GM15510 (cell line): Measurements from ENCODE around the gene RCAN1.

Experiments
- POLR2A ChIP-seq: IDR thresholded peaks from 3 replicates; pipeline ENCODE4 v1.6.1; 2011; ENCODE audit warnings: borderline replicate concordance; ENCODE audit not compliant: insufficient read length; ENCODE audit errors: extremely low read depth

RCAN1 gene

GRCh38 chr21:34548781-34549376, 66.0 kb downstream of the RCAN1 start:
- no peak for TF ChIP-seq POLR2A

- no peak for TF ChIP-seq POLR2A
Observed at GRCh38 chr21:34546542-34546941, 68.4 kb downstream of the RCAN1 start.

GRCh38 chr21:34545079-34545884, 69.6 kb downstream of the RCAN1 start:
- TF ChIP-seq POLR2A: no peak

- no peak for TF ChIP-seq POLR2A
Observed at GRCh38 chr21:34544032-34544496, 70.8 kb downstream of the RCAN1 start.

GRCh38 chr21:34543017-34543416, 71.9 kb downstream of the RCAN1 start:
- no peak for TF ChIP-seq POLR2A

- no peak for TF ChIP-seq POLR2A
Observed at GRCh38 chr21:34540206-34540605, 74.7 kb downstream of the RCAN1 start.

- no peak for TF ChIP-seq POLR2A
Observed at GRCh38 chr21:34537838-34538237, 77.1 kb downstream of the RCAN1 start.

- no peak for TF ChIP-seq POLR2A
Observed at GRCh38 chr21:34536820-34537219, 78.1 kb downstream of the RCAN1 start.

- TF ChIP-seq POLR2A: no peak
Observed at GRCh38 chr21:34536311-34536710, 78.6 kb downstream of the RCAN1 start.

- no peak for TF ChIP-seq POLR2A
Observed at GRCh38 chr21:34535886-34536285, 79.0 kb downstream of the RCAN1 start.

GRCh38 chr21:34534522-34534921, 80.4 kb downstream of the RCAN1 start:
- TF ChIP-seq POLR2A: no peak

- TF ChIP-seq POLR2A: no peak
Observed at GRCh38 chr21:34533938-34534337, 81.0 kb downstream of the RCAN1 start.

GRCh38 chr21:34531399-34531798, 83.5 kb downstream of the RCAN1 start:
- no peak for TF ChIP-seq POLR2A

GRCh38 chr21:34530261-34530660, 84.7 kb downstream of the RCAN1 start:
- TF ChIP-seq POLR2A: no peak

GRCh38 chr21:34528131-34528561, 86.8 kb downstream of the RCAN1 start:
- no peak for TF ChIP-seq POLR2A
